ENCODE results near the gene SCARB1.

The SCARB1 gene

GRCh38 chr12:124796303-124796960, 67.2 kb downstream of the SCARB1 start:
- no peak overlapping the region for H3K4me3 ChIP-seq (ENCODE audit: control insufficient read depth, low read depth, low read length)
- TF ChIP-seq, protein P1, sequence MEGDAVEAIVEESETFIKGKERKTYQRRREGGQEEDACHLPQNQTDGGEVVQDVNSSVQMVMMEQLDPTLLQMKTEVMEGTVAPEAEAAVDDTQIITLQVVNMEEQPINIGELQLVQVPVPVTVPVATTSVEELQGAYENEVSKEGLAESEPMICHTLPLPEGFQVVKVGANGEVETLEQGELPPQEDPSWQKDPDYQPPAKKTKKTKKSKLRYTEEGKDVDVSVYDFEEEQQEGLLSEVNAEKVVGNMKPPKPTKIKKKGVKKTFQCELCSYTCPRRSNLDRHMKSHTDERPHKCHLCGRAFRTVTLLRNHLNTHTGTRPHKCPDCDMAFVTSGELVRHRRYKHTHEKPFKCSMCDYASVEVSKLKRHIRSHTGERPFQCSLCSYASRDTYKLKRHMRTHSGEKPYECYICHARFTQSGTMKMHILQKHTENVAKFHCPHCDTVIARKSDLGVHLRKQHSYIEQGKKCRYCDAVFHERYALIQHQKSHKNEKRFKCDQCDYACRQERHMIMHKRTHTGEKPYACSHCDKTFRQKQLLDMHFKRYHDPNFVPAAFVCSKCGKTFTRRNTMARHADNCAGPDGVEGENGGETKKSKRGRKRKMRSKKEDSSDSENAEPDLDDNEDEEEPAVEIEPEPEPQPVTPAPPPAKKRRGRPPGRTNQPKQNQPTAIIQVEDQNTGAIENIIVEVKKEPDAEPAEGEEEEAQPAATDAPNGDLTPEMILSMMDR (conservative IDR thresholded peaks at IDR 0.05; ENCODE audit: control insufficient read depth, insufficient read depth, low read depth, low read length): no peak
- DNase-seq (ENCODE audit: low read depth): no peak

DNA sequence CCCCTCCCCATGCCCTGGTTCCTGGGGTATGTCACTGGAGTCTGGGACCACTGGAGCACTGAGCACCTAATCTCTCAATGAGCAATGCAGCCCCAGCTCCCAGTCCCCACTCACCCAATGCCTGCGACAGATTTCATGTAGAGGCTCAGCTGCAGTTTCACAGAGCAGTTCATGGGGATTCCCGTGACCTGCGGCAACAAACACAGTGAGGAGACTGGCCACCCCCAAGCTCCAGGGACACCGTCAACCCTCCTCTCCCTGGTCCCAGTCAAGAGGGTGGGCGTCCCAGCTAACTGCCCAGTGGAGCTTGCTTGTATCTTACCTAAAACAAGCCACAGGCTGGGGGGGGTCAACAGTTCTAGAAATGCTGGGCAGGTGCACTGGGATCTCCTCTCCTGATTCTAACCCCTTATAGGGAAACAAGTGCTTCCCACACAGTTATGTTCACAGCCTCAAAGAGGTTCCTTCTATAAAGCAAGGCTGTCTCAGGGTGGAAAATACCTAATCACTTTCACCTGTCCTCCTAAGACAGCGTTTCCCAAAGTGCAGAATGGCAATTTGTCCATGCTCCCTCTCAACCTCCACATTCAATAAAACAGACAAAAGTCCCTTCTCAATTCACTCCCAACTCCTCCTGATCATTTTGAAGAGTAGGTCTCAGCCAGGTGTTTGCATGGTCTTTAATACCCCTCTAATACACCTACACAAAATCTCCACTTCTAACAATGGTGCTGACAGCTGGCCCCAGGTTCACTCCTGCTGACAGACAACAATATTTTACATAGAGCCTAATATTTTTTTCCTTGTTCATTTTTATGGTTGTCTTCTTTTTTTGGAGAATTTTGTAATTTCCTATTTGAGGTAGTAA, 68.3 kb downstream of the SCARB1 start:
- DNase-seq (ENCODE audit: low read depth): no peak
- H3K4me3 ChIP-seq (ENCODE audit: control insufficient read depth, low read depth, low read length): no peak overlapping the region
- TF ChIP-seq, protein P1 (conservative IDR thresholded peaks at IDR 0.05; ENCODE audit: control insufficient read depth, insufficient read depth, low read depth, low read length): no peak

GRCh38 chr12:124792961-124793441, 70.7 kb downstream of the SCARB1 start:
- no peak overlapping the region for H3K4me3 ChIP-seq (ENCODE audit: control insufficient read depth, low read depth, low read length)
- no peak for DNase-seq (ENCODE audit: low read depth)
- TF ChIP-seq, protein P1 (conservative IDR thresholded peaks at IDR 0.05; ENCODE audit: control insufficient read depth, insufficient read depth, low read depth, low read length): no peak

DNA sequence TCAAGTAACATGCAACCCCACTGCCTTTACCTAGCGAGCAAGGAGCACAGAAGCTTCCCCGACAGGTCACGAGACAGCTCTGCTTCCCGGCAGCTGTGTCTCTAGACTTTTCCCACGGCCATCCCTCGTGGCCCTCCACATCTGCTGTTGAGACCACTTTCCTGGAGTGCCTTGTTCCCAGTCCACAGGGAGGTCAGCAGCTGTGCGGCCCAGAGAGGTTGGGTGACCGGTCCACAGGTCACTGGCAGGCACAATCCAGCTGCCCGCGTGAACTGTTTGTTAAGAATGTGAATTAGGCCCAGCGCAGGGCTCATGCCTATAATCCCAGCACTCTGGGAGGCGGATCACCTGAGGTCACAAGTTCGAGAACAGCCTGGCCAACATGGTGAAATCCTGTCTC, 71.5 kb downstream of the SCARB1 start:
- no peak overlapping the region for H3K4me3 ChIP-seq (ENCODE audit: control insufficient read depth, low read depth, low read length)
- TF ChIP-seq, protein P1 (conservative IDR thresholded peaks at IDR 0.05; ENCODE audit: control insufficient read depth, insufficient read depth, low read depth, low read length): no peak
- no peak for DNase-seq (ENCODE audit: low read depth)

DNA sequence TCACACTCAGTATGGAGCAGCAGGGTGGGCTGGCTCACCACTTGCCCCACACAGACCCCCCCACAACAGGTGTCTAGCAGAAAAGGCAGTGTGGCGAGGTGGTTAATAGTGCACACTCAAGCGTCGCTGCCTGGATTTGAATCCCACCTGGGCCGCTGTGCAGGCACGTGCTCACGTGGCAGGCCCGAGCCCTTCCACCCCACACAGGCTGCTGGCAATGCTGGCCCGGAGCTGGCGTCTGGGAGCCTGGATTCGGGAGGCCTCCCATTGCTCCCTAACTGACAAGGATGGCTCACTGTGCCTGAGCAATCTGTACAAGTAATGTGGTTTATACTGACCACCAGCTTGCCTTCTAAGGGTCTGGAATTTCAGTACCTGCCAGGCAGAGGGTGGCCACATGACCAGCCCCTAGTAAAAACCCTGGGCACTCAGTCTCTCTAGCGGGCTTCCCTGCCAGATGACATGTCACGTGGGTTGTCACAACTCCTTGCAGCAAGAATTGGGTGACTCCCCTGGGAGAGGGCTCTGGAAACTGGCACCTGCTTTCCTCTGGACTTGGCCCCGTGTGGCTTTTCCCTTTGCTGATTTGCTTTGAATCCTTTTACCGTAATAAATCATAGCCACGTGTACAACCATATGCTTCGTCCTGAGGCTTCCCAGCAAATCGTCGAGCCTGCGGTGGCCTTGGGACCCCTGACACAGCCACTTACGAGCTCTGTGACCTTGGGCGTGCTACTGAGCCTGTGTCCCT, 72.8 kb downstream of the SCARB1 start:
- no peak overlapping the region for H3K4me3 ChIP-seq (ENCODE audit: control insufficient read depth, low read depth, low read length)
- no peak for DNase-seq (ENCODE audit: low read depth)
- TF ChIP-seq, protein P1 (conservative IDR thresholded peaks at IDR 0.05; ENCODE audit: control insufficient read depth, insufficient read depth, low read depth, low read length): no peak

DNA sequence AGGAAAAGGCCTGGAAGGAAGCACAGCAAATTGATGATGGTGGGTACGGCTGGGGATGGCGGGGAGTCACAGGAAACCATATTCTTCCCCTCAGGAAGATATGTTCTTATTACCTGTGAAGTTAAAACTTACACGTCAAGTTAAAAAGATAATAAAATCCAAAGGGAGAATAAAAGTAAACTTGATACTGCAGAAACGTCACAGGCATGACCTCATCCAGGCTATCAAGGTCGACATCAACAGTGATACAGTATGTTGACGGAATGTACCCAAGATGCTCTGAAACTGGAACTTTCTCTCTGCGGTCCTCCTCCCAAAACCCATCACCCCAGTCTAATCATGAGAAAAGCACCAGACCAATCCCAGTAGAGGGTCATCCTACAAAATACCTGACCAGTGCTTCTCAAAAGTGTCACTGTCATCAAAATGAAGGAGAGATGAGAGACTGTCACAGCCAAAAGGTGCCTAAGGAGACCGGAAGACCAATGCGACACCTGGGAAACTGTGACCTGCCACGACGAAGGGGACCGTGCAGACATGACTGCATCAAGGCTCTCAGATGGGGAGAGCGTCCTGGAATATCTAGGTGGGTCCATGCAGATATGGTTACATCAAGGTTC, 74.6 kb downstream of the SCARB1 start:
- TF ChIP-seq, protein P1 (conservative IDR thresholded peaks at IDR 0.05; ENCODE audit: control insufficient read depth, insufficient read depth, low read depth, low read length): no peak
- no peak for DNase-seq (ENCODE audit: low read depth)
- H3K4me3 ChIP-seq (ENCODE audit: control insufficient read depth, low read depth, low read length): no peak overlapping the region

All from fibroblast of mammary gland (primary cell).